Measurements from ENCODE around the gene THAP10. TPM values are rescaled to one million over a fixed set of nuclear protein-coding genes. Genes with fewer than 3 reads are reported as not detected.

Gene THAP10
- total and polyA plus RNA-seq, 12 donors, result 0.97 to 5.6 (median 3.7) TPM

DNA sequence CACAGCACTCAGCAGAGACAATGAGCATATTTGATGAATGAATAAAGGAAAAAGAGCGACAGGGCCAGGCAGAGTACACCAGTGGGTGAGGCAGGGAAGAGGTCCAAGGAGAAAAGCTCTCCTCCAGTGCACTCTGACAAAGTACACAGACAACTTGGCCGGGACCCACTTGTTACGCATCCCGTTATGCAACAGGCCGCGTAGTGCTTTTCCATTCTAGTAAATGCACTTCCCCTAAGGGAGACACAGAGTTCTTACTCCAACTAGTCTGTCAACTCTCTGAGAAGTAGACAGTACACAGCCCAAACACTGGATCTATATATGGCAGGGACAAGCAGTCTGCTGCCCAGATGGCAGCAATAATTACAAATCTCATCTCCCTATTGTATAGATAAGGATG, 56.8 kb downstream of the THAP10 start:
- no peak overlapping the region for H3K4me3 ChIP-seq
- peak in 1 of 7 donors; percentile 49 for DNase-seq
- no peaks in the 10 kb centered on the region for H3K9me3 ChIP-seq (replicated peaks in 1 of 3)
- TF ChIP-seq, protein P1, sequence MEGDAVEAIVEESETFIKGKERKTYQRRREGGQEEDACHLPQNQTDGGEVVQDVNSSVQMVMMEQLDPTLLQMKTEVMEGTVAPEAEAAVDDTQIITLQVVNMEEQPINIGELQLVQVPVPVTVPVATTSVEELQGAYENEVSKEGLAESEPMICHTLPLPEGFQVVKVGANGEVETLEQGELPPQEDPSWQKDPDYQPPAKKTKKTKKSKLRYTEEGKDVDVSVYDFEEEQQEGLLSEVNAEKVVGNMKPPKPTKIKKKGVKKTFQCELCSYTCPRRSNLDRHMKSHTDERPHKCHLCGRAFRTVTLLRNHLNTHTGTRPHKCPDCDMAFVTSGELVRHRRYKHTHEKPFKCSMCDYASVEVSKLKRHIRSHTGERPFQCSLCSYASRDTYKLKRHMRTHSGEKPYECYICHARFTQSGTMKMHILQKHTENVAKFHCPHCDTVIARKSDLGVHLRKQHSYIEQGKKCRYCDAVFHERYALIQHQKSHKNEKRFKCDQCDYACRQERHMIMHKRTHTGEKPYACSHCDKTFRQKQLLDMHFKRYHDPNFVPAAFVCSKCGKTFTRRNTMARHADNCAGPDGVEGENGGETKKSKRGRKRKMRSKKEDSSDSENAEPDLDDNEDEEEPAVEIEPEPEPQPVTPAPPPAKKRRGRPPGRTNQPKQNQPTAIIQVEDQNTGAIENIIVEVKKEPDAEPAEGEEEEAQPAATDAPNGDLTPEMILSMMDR (IDR thresholded peaks at IDR 0.05), result no peak
- no peak for TF ChIP-seq POLR2A (IDR thresholded peaks at IDR 0.05)
- intact Hi-C loops (cut with DNase I), result no loop called here
- peaks cover 0 to 12% of the 10 kb centered on the region in 2 donors for H3K36me3 ChIP-seq (replicated peaks in 1 of 2)
- no peak overlapping the region for H3K27ac ChIP-seq
- H3K27me3 ChIP-seq, result no peaks in the 10 kb centered on the region
- no peaks in the 10 kb centered on the region for H3K4me1 ChIP-seq (replicated peaks in 1 of 2)
- WGBS, 4 donors, result 86 to 97% (median 96%) methylated on average over 6 of the region's 6 CpGs

DNA sequence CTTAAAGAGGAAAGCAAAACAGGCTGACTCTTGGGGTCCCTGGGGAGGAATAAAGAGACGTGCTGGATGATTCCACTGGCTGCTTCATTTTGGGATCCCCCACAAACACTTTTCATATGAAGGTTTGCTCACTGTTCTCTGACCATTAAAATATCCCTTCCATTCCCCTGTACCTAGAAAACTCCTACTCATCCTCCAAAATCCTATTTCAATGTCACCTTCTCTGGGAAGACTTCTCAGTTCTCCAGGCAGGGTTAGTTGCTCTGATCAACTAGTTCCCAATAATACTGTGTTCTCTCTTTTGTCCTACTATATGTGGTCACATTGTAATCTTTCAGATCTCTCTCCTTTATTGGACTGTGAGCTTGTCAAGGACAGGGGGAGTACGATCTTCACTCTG, 57.2 kb downstream of the THAP10 start:
- intact Hi-C loops (cut with DNase I), result no loop called here
- no peak overlapping the region for H3K27ac ChIP-seq

DNA sequence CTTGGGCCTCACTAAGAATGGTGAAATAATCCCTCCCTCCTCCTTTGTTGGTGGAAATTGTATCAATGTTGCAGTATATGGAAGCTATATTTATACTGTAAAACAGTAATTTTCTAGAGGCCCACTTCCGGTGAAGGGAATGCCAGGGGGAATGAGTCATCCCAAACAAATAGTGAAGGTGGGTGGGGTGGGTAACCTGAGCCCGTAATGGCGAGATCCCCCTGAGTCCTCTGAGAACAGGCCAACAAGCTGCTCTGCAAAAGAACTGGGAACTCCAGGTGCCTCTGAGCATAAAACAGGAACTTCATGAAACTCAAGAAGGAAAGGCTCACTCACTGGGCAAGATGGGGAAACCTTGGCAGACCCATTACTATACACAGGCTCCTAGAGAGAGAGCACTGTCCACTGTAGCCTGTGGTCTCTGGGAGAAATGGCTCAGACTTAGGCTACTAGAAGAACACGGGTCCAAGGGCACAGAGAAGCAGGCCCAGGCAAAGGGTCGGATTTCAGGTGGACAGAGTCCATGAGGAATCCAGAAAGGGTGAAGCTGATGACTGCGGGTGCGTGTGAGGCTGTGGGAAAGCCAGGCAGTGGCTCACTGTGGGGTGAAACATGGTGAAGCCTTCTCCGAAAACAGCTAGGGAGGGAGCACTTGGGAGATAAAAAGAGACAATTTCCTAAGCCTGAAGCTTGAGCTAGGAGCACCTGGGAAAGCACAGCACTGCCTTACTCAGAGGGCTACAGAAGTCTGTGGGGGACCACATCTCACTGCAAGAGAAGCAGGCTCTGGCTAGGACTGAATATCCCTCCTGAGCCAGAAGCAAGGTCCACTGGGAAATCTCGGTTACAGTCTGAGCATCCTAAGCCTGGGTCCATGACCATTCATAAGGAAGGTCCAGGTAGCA, 58.1 kb downstream of the THAP10 start:
- H3K9me3 ChIP-seq (replicated peaks in 1 of 3), result no peaks in the 10 kb centered on the region
- H3K27ac ChIP-seq, result no peak overlapping the region
- DNase-seq, result peak in 1 of 7 donors; percentile 21
- H3K4me1 ChIP-seq (replicated peaks in 1 of 2), result no peaks in the 10 kb centered on the region
- peaks cover 0 to 12% of the 10 kb centered on the region in 2 donors for H3K36me3 ChIP-seq (replicated peaks in 1 of 2)
- H3K4me3 ChIP-seq, result no peak overlapping the region
- 75 to 78% (median 77%) methylated on average over 9 of the region's 9 CpGs for WGBS, 4 donors
- no peaks in the 10 kb centered on the region for H3K27me3 ChIP-seq
- intact Hi-C loops (cut with DNase I), result no loop called here
- TF ChIP-seq, protein P1 (IDR thresholded peaks at IDR 0.05), result no peak
- no peak for TF ChIP-seq POLR2A (IDR thresholded peaks at IDR 0.05)

More for the DNA sequence above, 57.2 kb downstream of the THAP10 start:
- 74 to 96% (median 80%) methylated on average over 2 of the region's 2 CpGs for WGBS, 4 donors
- DNase-seq, result no peak
- no peak for TF ChIP-seq POLR2A (IDR thresholded peaks at IDR 0.05)
- TF ChIP-seq, protein P1 (IDR thresholded peaks at IDR 0.05), result no peak
- Histone ChIP-seq H3K27me3 (no peaks in the 10 kb centered on the region), H3K4me3 (no peak overlapping the region), H3K4me1 (replicated peaks in 1 of 2) (no peaks in the 10 kb centered on the region), H3K9me3 (replicated peaks in 1 of 3) (no peaks in the 10 kb centered on the region), H3K36me3 (replicated peaks in 1 of 2) (peaks cover 0 to 12% of the 10 kb centered on the region in 2 donors)

DNA sequence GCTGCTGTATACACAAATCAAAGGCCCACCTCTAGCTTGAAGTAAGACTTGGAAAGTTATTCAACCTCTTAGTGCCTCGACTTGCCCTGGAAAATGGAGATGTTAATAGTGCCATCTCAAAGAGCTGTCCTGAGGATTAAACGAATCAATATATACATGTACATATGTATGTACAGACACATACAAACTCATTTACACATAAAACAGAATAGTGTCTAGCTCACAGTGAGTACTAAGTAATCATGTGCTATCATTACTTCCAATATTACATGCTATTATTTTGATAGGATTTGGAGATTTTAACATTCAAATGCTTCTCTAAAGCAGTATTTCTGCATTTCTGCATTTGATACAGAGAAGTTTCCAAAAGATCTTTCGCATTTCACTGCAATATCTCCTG, 58.8 kb downstream of the THAP10 start:
- no peak overlapping the region for H3K27ac ChIP-seq
- no peaks in the 10 kb centered on the region for H3K9me3 ChIP-seq (replicated peaks in 1 of 3)
- no peaks in the 10 kb centered on the region for H3K27me3 ChIP-seq
- H3K36me3 ChIP-seq (replicated peaks in 1 of 2), result peaks cover 0 to 12% of the 10 kb centered on the region in 2 donors
- TF ChIP-seq, protein P1 (IDR thresholded peaks at IDR 0.05), result no peak
- TF ChIP-seq POLR2A (IDR thresholded peaks at IDR 0.05), result no peak
- no peak overlapping the region for H3K4me3 ChIP-seq
- WGBS, 4 donors, result 85 to 92% (median 89%) methylated on average over 3 of the region's 3 CpGs
- no peaks in the 10 kb centered on the region for H3K4me1 ChIP-seq (replicated peaks in 1 of 2)
- DNase-seq, result no peak
- intact Hi-C loops (cut with DNase I), result no loop called here

All from adrenal gland (tissue), 12 donors.